Retinal pigment epithelial cell (primary cell): ENCODE data around the gene SULT6B1.
"Not testable (repeated sequence)": the region's sequence is repeated elsewhere in the genome, so short reads cannot be mapped to it uniquely, and the experiment has no call there.

Source experiments
- DNase-seq: peaks from one replicate; pipeline ENCODE4 v3.0.0-alpha.2; 2010; ENCODE audit warnings: low read depth
- H3K4me3 ChIP-seq: 2 replicates; pipeline ENCODE4 v1.5.1; 2011; ENCODE audit warnings: mild to moderate bottlenecking, low read length, control low read depth, moderate library complexity
- TF ChIP-seq, protein P1 (sequence below): conservative IDR thresholded peaks from 2 replicates; pipeline ENCODE4 v1.5.1; 2011; ENCODE audit warnings: low read depth, low read length, control low read depth, inconsistent platforms

The SULT6B1 gene

GRCh38 chr2:37205689-37206341 lies 17.3 kb upstream of the SULT6B1 start:
- no peak for DNase-seq
- TF ChIP-seq, protein P1, sequence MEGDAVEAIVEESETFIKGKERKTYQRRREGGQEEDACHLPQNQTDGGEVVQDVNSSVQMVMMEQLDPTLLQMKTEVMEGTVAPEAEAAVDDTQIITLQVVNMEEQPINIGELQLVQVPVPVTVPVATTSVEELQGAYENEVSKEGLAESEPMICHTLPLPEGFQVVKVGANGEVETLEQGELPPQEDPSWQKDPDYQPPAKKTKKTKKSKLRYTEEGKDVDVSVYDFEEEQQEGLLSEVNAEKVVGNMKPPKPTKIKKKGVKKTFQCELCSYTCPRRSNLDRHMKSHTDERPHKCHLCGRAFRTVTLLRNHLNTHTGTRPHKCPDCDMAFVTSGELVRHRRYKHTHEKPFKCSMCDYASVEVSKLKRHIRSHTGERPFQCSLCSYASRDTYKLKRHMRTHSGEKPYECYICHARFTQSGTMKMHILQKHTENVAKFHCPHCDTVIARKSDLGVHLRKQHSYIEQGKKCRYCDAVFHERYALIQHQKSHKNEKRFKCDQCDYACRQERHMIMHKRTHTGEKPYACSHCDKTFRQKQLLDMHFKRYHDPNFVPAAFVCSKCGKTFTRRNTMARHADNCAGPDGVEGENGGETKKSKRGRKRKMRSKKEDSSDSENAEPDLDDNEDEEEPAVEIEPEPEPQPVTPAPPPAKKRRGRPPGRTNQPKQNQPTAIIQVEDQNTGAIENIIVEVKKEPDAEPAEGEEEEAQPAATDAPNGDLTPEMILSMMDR: no peak
- H3K4me3 ChIP-seq: no peak overlapping the region

- not testable (repeated sequence) for H3K4me3 ChIP-seq, DNase-seq
Observed at GRCh38 chr2:37205071-37205661, 16.7 kb upstream of the SULT6B1 start.

GRCh38 chr2:37203708-37204107 lies 15.2 kb upstream of the SULT6B1 start:
- DNase-seq: no peak
- TF ChIP-seq, protein P1: no peak
- H3K4me3 ChIP-seq: no peak overlapping the region

GRCh38 chr2:37201766-37202165 lies 13.3 kb upstream of the SULT6B1 start:
- no peak overlapping the region for H3K4me3 ChIP-seq
- no peak for DNase-seq
- TF ChIP-seq, protein P1: no peak

DNA sequence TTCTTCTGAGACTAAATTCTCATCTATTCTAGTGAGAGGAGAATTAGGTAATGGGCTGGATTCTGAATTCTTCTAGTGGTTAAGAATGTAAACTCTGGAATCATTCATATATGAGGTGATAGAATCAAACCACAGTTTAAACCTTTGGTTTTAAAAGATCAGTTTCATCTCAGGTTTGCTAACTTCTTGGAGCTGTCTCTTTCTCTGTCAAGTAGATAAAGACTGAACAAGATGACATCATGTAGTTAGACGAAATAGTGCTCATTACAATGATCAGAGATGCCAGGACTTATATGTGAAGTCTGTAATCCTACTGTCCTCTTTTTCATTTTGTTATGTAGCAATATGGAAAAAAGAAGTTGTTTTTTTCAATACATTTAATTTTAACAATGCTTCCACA lies 12.7 kb upstream of the SULT6B1 start:
- no peak for DNase-seq
- H3K4me3 ChIP-seq: no peak overlapping the region
- TF ChIP-seq, protein P1: no peak

GRCh38 chr2:37198681-37199065 lies 10.2 kb upstream of the SULT6B1 start:
- DNase-seq: no peak
- TF ChIP-seq, protein P1: no peak
- H3K4me3 ChIP-seq: no peak overlapping the region

- DNase-seq: peak; percentile 23
- TF ChIP-seq, protein P1: no peak
- H3K4me3 ChIP-seq: peak within 1 kb of the TSS; percentile 81
Observed at GRCh38 chr2:37196320-37197195, 8.1 kb upstream of the SULT6B1 start, which contains the start of gene CEBPZOS. Gene CEBPZOS, plus strand, starts transcription at chr2:37196496. Its CDS starts 3,209 bp downstream, at chr2:37199705.

GRCh38 chr2:37195862-37196319 lies 7.4 kb upstream of the SULT6B1 start:
- not testable (repeated sequence) for DNase-seq
- peak overlapping the region; percentile 81 for H3K4me3 ChIP-seq
